KOPT-K1 (cell line): ENCODE measurements around the gene ABCA9.
"Not testable (repeated sequence)": the region's sequence is repeated elsewhere in the genome, so short reads cannot be mapped to it uniquely, and the experiment has no call there.

Source experiments
- H3K27ac ChIP-seq: fragments of 200-600 bp; sonication (generic); 2 replicates; pipeline ENCODE4 v1.5.1; 2016; ENCODE audit warnings: antibody characterized with exemption, mild to moderate bottlenecking, low read depth, low read length; ENCODE audit not compliant: poor library complexity, severe bottlenecking
- H3K36me3 ChIP-seq: fragments of 200-600 bp; sonication (generic); 2 replicates; pipeline ENCODE4 v1.5.1; 2017; ENCODE audit warnings: antibody characterized with exemption, mild to moderate bottlenecking, low read length, moderate library complexity; ENCODE audit not compliant: insufficient read depth
- H3K9me3 ChIP-seq: fragments of 200-600 bp; sonication (generic); 2 replicates; pipeline ENCODE4 v1.5.1; 2017; ENCODE audit warnings: antibody characterized with exemption, low read length, mild to moderate bottlenecking; ENCODE audit not compliant: insufficient read depth, poor library complexity, severe bottlenecking

ABCA9 gene

GRCh38 chr17:69060822-69061221 is at the start of gene ABCA9:
Gene ABCA9 (minus strand): TSS chr17:69060927. CDS start chr17:69051126, 9,801 bp downstream.
- Histone ChIP-seq H3K9me3 (no peaks in the 10 kb centered on the region), H3K36me3 (no peaks in the 10 kb centered on the region)

GRCh38 chr17:69105907-69106730 is 45.4 kb upstream of the ABCA9 start:
- Histone ChIP-seq H3K27ac (no peak overlapping the region), H3K9me3 (no peaks in the 10 kb centered on the region), H3K36me3 (no peaks in the 10 kb centered on the region)

More at GRCh38 chr17:69060822-69061221, at the start of gene ABCA9:
- H3K27ac ChIP-seq: no peak within 1 kb of the TSS

- Histone ChIP-seq H3K27ac (no peak overlapping the region), H3K9me3 (no peaks in the 10 kb centered on the region), H3K36me3 (no peaks in the 10 kb centered on the region)
Observed at GRCh38 chr17:69103557-69104233, 43.0 kb upstream of the ABCA9 start.

GRCh38 chr17:69098625-69099024 is 37.9 kb upstream of the ABCA9 start:
- no peaks in the 10 kb centered on the region for H3K9me3 ChIP-seq
- no peak overlapping the region for H3K27ac ChIP-seq
- no peaks in the 10 kb centered on the region for H3K36me3 ChIP-seq

- Histone ChIP-seq H3K36me3 (no peaks in the 10 kb centered on the region), H3K9me3 (no peaks in the 10 kb centered on the region), H3K27ac (no peak overlapping the region)
Observed at GRCh38 chr17:69096541-69096940, 35.8 kb upstream of the ABCA9 start.

- Histone ChIP-seq H3K36me3 (no peaks in the 10 kb centered on the region), H3K27ac (no peak overlapping the region), H3K9me3 (no peaks in the 10 kb centered on the region)
Observed at GRCh38 chr17:69093995-69094394, 33.3 kb upstream of the ABCA9 start.

GRCh38 chr17:69093279-69093789 is 32.6 kb upstream of the ABCA9 start:
- H3K9me3 ChIP-seq: no peaks in the 10 kb centered on the region
- H3K36me3 ChIP-seq: no peaks in the 10 kb centered on the region
- no peak overlapping the region for H3K27ac ChIP-seq

- H3K36me3 ChIP-seq: no peaks in the 10 kb centered on the region
Observed at GRCh38 chr17:69090365-69090764, 29.6 kb upstream of the ABCA9 start.

GRCh38 chr17:69088643-69089200 is 28.0 kb upstream of the ABCA9 start:
- no peaks in the 10 kb centered on the region for H3K9me3 ChIP-seq
- no peak overlapping the region for H3K27ac ChIP-seq
- no peaks in the 10 kb centered on the region for H3K36me3 ChIP-seq

More at GRCh38 chr17:69090365-69090764, 29.6 kb upstream of the ABCA9 start:
- H3K27ac ChIP-seq: no peak overlapping the region
- no peaks in the 10 kb centered on the region for H3K9me3 ChIP-seq

- H3K9me3 ChIP-seq: peaks cover 8% of the 10 kb centered on the region
- H3K36me3 ChIP-seq: no peaks in the 10 kb centered on the region
- H3K27ac ChIP-seq: no peak overlapping the region
Observed at GRCh38 chr17:69086641-69087040, 25.9 kb upstream of the ABCA9 start.

GRCh38 chr17:69084911-69085310 is 24.2 kb upstream of the ABCA9 start:
- H3K27ac ChIP-seq: no peak overlapping the region
- no peaks in the 10 kb centered on the region for H3K36me3 ChIP-seq

GRCh38 chr17:69082696-69083095 is 22.0 kb upstream of the ABCA9 start:
- Histone ChIP-seq H3K36me3 (no peaks in the 10 kb centered on the region), H3K9me3 (peaks cover 8% of the 10 kb centered on the region), H3K27ac (no peak overlapping the region)

More at GRCh38 chr17:69084911-69085310, 24.2 kb upstream of the ABCA9 start:
- H3K9me3 ChIP-seq: peaks cover 8% of the 10 kb centered on the region

- Histone ChIP-seq H3K9me3 (peaks cover 8% of the 10 kb centered on the region), H3K27ac (no peak overlapping the region), H3K36me3 (no peaks in the 10 kb centered on the region)
Observed at GRCh38 chr17:69078864-69079263, 18.1 kb upstream of the ABCA9 start.

- Histone ChIP-seq H3K9me3 (no peaks in the 10 kb centered on the region), H3K36me3 (no peaks in the 10 kb centered on the region), H3K27ac (no peak overlapping the region)
Observed at GRCh38 chr17:69075823-69076222, 15.1 kb upstream of the ABCA9 start.

GRCh38 chr17:69073392-69073791 is 12.7 kb upstream of the ABCA9 start:
- not testable (repeated sequence) for H3K9me3 ChIP-seq, H3K27ac ChIP-seq, H3K36me3 ChIP-seq
